SKM-1 treated with dmso at 0.1 percent for 144 hours (cell line): ENCODE data around the gene SIK3.
"Not testable (repeated sequence)": the region's sequence is repeated elsewhere in the genome, so short reads cannot be mapped to it uniquely, and the experiment has no call there.

Source experiments
- DNase-seq: peaks from one replicate; lab custom pipeline; 2025; ENCODE audit not compliant: unreplicated experiment; lab: John Stamatoyannopoulos, UW

SIK3 gene

DNA sequence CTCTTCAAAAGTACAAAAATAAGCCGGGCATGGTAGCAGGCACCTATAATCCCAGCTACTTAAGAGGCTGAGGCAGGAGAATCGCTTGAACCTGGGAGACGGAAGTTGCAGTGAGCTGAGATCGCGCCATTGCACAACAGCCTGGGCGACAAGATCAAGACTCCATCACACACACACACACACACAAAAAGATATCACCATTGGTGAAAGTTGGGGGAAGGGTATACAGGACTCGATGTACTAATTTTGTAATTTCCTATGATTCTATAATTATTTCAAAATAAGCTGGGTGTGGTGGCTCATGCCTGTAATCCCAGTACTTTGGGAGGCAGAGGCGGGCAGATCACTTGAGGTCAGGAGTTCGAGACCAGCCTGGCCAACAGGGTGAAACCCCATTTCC lies 48.1 kb downstream of the SIK3 start:
- not testable (repeated sequence) for DNase-seq

DNA sequence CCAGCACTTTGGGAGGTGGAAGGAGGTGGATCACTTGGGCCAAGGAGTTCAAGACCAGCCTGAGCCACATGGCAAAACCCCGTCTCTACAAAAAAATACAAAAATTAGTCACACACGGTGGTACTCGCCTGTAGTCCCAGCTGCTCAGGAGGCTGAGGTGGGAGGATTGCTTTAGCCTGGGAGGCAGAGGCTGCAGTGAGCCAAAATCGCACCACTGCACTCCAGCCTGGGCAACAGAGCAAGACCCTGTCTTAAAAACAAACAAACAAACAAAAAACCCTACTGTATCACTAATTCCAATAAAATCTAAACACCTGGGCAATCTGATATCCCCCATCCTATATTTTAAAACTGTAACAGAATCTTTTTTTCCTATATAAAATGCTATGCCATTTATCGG lies 51.6 kb downstream of the SIK3 start:
- DNase-seq = not testable (repeated sequence)

DNA sequence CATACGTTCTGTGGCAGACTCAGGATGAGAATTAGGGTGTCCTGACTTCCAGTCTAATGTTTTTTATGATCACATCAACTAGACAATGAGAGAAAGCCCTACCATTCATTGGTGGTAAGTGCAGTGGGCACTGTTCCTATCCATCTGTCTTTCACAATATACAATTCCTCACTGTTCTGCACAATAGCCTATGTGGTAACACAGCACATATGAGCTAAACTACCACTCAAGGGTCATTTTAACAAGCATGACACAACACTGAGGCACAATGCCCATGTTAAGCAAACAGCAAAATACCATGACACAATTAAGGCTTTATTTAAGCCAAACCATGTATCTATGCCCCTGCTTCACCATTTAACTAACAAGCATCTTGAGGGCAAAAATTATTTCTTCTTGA lies 52.3 kb downstream of the SIK3 start:
- DNase-seq = peak; percentile 13

DNA sequence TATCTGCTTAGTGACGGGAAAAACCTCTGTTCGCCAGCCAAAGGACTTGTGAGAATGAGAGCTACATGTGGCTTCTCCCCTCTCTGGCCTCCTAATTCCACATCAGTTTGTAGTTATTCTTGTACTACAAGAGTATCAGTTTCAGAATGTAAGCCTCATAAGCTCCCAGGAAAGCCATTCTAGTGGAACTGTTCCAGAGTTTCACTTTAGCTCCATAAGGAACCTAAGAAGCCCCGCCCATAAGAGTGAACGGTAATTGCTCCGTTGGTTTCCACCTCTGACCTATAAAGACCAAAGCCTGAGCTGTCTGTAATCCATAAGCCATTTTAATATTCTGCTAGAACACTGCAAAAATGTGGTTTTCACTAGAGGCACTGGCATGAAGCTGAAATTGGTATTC lies 53.0 kb downstream of the SIK3 start:
- DNase-seq = no peak

DNA sequence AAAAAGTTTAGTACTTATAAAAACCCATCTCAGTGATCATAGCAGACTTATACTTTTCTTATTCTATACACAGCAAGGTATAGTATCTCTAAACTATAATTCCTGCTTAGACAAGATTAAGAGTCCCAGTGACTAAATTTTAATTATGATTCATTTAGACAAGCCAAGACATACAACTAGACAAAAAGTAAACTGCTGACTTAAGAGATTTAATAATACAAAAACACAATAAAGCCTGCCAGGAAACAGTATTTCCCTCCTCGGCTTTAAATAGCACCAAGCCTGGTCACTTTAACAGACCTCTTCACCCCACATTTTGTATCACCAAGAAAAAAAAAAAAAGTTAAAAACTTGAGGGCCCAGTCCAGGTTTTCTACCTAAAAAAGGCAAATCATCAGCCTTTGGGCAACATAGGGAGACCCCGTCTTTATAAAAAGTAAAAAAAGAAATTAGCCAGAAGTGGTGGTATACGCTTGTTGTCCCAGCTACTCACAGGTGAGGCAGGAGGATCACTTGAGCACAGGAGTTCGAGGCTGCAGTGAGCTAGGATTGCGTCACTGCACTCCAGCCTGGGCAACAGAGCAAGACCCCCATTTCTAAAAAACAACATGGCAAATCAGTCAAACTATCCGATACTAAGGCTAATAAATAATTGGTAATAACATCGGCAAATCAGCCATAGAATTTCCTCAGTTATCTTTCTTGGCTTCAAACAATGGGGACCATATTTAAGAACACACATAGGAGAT lies 53.8 kb downstream of the SIK3 start:
- DNase-seq = no peak

DNA sequence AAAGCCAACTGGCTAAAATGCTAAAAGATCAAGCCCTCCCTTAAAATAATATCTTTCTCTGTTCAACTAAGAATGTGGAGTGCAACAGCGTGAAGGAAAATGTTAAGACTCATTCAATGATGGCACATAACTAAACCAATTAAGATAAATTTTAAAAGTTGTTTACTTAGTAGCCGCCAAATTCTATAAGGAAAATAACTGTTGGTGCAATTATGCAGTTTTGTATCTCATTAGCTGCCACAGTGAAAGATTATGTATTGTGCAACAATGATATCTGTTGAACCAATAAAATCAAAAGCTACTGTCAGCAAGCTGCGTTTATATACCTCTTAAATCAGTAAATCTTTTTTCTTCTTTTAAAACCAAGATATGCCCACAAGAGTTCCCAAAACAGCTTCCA lies 55.5 kb downstream of the SIK3 start:
- DNase-seq = no peak

DNA sequence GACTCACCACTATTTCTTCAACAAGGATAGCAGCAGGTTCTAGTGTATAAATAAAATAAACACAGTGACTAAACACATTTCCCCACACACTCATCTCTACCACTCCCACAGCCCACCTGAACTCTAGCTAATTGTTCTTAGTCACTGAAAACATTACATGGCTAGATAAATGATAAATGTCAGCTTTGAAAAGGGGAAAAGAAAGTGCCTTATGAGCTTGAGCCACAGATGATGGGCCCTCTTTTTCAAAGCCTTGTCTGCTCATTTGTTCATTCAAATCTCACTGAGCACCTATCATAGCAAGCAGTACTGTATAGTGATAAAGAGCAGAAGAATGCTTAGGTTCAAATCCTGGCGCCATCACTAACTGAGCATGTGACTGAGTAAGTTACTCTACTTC lies 58.3 kb downstream of the SIK3 start:
- DNase-seq = no peak

DNA sequence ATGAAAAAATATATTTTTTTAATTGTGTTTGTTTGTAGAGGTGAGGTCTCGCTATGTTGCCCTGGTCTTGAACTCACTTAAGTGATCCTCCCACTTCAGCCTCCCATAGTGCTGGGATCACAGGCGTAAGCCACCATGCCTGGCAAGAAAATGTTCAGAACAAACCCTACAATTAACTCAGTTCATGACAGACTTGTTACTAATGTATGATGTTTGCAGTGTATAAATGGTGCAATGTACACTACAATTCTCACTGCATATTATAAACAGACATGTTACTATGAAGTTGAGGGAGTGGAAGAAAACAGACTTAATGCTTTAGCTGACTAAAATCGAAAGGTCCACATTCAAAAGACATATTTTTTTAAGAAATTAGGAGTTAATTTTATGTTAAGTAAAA lies 59.0 kb downstream of the SIK3 start:
- no peak for DNase-seq

DNA sequence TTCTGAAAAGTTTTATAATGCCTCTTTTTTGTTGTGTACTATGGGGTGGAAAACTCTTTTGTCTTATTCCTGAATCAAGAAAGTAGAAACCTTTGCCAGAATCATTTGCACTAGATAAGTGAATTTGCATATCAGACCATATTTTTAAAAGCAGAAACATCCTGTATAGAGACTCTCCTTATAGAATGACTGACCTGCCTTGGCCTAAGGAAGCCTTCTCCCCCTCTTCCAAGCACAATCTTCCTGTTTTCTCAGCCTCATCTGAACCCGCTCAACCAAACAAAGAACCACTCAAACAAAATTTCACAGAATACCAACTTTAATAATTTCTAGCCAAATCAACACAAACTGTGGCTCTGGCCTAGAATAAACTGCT lies 60.3 kb downstream of the SIK3 start:
- DNase-seq = no peak

DNA sequence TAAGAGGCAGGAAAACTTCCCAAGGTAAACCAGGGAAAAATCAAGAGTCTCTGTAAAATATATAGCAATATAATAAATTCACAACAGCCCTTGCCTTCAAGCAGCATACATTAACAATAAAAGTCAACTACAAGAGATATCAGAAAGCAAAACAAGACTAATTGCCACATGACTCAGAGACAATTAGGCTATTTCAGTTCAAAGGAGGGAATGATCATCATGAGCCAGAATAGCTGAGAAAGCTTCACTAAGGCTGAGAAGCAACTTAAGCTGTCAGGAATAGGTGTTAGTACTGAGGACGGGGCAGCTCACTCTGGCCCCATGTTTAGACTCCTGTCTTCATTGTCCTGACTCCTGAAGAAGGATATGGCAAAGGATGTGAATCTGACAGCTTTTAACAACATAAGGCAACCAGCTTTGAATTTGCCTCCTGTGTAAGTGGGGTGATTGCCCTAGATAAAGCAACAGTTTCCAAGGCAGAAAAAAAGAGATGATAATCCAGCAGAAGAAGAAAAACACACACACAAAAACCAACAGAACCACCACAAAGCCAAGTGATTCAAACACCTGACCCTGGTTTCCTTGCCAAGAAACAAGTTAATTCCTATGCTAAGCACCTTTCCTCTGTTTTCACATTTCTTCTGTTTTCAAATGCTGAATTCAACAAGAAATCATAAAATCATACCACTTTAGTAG lies 60.8 kb downstream of the SIK3 start:
- no peak for DNase-seq

DNA sequence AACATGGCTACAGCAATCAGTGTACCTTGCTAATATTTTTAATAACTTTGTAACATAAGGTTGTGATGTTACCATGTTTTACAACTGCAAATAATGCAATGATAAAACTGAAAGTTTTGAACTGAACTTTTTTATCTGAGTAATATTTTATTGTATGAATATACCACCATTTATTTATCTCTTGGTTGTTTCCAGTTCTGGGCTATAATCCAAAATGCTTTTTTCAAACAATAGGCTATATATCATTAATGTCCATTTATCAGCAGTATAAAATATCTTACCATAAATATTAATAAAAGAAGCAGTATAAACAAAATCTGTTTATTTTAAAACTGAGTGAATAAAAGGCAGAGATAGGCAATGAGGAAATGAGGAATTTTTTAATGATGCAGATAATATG lies 63.3 kb downstream of the SIK3 start:
- no peak for DNase-seq

DNA sequence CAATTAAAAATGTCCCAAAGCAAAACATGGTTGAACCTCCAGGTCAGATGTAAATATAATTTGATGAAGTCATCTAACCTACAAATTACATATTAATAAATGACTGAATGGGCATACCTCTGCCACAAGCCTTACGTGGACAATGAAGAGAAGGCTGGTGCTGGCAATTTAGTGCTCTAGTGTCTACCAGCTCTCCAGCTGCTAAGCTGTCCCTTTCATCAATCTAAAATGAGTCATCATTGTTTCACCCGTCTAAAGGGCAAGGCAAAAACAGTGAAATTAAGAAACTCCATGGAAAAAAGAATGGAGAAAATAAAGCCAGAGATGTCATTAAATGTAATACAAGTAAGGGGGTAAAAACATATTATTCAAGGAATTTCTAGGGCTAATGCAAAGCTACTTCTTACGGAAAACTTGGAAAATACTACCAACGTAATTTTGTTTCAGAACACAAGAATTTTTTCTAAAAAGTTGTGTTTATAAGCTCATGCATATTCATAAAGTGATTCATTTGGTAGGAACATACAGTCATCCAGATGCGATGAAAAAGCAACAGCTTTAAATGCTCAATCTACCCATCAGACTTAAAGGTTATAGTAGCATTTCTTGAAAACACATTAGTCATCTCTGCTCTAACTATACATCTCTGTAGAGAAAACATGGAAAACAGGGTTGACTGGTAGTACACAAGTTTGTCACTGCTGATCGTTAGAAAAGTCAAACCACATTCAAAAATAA lies 71.5 kb downstream of the SIK3 start:
- DNase-seq = no peak

DNA sequence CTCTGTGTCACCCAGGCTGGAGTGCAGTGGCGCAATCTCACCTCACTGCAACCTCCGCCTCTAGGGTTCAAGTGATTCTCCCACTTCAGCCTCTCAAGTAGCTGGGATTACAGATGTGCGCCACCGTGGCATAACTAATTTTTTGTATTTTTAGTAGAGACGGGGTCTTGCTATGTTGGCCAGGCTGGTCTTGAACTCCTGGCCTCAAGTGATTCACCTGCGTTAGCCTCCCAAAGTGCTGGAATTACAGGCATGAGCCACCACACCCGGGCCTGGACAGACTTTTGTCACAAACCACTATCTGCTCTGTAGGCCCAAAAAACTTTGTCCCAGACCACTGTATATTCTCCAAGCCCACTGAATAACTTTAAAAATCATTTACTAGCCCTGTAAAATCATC lies 74.5 kb downstream of the SIK3 start:
- not testable (repeated sequence) for DNase-seq

DNA sequence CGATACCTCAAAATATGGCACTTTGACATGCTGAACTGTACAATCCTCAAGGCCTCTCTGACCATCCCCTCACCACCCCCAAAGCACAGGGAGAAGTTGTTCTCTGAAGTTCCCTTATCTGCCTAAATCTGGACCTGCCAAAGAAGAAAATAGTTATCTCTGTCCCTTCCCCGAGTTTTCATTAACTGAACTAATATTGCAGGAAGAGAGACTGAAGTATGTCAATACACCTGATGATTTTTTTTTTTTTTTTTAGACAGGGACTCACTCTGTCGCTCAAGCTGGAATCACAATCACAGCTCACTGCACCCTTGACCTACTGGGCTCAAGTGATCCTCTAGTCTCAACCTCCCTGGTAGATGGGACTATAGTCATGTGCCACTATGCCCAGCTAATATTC lies 75.0 kb downstream of the SIK3 start:
- no peak for DNase-seq

DNA sequence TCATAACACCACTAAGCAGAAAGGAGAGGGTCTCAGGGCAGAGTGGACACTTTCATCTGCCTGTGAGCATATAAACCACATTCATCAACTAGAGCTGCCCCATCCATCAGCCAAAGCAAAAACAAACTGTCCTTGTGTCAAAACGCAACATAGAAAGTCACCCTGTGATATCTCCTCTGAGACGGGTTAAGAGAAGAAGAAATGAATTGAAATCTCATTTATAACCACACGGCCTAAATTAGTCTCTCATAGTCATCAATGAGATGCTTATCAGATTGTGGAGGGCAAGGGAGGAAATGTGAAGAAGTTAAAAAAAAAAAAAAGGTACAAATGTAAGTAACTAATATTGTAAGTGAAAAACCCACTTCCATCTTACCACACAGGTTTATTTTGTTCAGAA lies 75.7 kb downstream of the SIK3 start:
- DNase-seq = no peak

DNA sequence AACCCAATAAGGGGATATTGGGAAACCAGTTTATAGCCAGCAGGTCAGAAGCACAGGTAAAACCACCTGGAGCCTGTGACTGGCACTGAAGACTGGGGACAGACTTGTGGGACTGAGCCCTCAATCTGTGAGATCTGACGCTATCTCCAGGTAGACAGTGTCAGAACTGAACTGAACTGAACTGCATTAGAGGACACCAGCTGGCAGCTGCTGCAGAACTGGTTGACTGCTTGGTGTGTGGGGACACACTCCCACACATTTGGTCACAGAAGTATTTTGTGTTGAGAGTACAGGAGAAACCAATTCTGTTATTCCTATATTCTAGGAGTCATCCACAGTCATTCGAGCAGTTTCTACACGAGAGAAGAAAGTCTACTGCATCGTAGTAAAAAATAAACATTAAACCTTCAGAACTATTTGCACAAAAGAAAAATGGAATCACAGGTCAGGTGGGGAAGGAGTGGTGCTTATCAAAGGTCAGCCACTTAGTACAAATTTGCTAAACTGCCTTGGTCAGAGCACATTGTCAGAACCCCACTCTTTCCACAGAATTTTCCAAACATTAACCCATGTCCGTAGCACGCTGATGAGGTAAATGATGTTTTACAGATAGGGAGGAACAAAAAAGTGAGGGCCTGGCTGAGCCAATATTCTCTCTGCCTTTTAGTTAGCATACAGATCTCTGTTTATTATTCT lies 77.2 kb downstream of the SIK3 start:
- no peak for DNase-seq

DNA sequence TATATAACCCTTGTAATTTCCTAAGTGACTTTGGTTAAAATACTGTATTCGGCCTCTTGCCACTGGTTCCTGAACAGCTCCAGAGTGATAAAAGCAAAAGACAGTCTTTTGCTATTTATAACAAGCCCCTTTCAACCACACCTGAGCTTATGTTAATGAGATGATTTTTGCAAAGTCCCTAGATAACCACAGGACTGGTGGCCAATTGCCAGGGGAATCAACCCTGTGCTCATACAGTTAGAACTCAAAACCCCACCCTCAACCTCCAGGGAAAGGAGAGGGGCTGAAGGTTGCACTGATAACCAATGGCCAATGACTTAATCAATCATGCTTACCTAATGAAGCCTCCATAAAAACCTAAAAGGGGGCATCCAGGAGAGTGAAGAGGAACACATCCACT lies 77.9 kb downstream of the SIK3 start:
- no peak for DNase-seq

DNA sequence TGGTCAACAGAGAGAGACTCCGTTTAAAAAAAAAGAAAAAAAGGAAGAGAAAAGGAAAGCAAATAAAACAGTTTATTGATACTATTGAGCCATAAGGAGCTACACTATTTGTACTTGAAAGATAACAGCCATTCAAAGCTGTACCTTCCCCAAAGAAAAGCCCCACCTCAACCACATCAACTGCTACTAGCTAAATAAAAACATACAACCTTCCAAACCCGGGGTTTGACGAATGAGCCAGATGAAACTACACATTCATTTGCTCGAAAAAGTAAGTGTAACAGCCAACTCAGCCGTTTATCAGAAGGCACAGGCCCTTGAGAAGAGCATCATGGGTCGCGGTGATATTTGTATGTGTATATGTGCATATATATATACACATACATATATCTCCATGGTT lies 78.4 kb downstream of the SIK3 start:
- no peak for DNase-seq

DNA sequence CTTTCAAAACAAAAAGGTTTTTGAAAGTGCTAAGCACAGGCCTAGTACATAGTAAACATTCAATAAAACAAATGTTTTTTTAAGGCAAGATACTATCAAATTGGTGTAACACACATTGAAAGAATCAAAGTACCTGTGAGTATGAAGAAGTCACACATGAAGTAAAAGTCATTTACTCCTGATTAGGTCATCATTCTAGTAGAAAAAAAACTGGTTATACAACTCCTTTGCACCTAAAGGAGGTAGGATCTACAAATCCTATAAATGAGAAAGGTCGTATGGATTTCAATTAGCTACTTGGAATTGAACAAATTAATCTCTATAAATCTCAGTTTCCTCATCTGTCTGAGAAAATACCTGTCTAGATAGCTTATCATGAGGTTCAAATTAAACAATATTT lies 80.8 kb downstream of the SIK3 start:
- no peak for DNase-seq

DNA sequence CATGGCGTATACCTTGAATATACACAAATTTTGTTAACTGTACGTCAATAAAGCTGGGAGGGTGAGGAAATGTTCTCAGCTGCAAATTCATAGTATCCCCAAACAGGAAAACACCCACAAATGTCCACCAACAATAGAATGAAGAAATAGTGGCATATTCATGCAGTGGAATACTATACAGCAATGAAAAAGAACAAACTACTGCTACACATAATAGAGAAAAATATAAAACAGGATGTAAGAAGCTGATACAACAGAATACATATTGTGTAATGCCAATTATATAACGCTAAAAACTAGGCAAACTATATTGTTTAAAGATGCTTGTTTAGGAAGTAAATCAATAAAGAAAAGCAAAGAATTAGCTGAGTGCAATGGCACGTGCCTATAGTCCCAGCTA lies 81.5 kb downstream of the SIK3 start:
- no peak for DNase-seq

DNA sequence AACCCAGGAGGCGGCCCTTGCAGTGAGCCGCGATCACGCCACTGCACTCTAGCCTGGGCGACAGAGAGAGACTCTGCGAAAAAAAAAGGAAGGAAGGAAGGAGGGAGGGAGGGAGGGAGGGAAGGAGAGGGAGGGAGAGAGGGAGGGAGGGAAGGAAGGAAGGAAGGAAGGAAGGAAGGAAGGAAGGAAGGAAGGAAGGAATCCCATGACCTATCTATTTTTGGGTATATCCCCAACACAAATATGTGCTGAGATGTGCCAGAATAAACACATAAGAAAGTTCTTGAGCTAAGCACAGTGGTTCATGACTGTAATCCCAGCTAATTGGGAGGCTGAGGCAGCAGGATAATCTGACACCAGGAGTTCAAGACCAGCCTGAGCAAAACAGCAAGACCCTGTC lies 82.0 kb downstream of the SIK3 start:
- no peak for DNase-seq

DNA sequence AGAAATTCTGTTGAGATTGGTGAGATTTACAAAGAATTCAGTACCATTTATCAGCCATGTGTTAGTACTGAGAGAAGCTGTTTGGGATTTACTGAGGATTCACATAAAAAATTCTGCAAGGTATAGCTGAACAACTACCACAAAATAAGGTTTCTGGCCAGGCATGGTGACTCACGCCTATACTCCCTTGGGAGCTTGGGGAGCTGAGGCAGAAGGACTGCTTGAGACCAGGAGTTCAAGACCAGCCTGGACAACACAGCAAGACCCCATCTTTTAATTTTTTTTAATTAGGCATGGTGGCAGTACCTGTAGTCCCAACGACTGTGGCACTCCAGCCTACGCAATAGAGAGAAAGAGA lies 86.7 kb downstream of the SIK3 start:
- DNase-seq = no peak
